Measurements from ENCODE around the gene SLC37A1.
"Not testable (repeated sequence)": the region's sequence is repeated elsewhere in the genome, so short reads cannot be mapped to it uniquely, and the experiment has no call there.

The SLC37A1 gene

DNA sequence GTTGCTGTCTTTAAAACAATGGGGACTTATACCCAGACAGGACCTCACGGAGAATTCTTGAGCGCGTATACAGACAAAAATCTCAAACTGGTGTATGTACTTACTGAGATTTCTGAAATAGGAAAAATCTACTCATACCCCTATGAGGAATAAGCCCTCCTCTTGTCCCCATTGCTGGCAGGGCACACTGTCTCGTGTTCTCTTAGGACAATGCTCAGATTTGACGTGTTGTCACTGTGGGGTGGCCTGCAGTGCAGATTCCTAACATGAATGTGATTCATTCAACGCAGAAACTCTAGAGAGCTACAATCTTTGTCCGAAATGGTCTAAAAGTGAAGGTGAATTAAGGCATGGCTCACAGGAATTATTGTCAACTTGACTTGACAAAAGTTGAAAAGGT, 108.6 kb downstream of the SLC37A1 start:
- no peak for DNase-seq

DNA sequence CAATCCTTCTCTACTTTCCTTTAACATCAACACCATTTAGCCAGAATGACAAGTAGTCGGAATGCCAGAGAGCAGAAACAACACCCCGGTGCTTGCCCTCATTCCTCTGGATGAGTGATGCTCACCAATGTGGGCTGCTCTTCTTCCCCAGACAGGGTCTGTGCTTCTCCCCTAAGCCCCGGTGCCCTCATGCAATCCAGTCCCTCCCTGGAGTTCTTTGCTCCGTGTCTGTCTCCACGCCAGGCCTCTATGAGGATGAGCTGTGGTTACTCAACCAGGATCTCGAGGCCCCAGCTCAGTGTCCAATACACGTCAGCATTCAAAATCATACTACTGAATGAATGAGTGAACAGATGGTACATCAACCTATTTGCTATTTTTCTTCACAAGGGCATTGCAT, 110.0 kb downstream of the SLC37A1 start:
- DNase-seq, result peak; percentile 35

DNA sequence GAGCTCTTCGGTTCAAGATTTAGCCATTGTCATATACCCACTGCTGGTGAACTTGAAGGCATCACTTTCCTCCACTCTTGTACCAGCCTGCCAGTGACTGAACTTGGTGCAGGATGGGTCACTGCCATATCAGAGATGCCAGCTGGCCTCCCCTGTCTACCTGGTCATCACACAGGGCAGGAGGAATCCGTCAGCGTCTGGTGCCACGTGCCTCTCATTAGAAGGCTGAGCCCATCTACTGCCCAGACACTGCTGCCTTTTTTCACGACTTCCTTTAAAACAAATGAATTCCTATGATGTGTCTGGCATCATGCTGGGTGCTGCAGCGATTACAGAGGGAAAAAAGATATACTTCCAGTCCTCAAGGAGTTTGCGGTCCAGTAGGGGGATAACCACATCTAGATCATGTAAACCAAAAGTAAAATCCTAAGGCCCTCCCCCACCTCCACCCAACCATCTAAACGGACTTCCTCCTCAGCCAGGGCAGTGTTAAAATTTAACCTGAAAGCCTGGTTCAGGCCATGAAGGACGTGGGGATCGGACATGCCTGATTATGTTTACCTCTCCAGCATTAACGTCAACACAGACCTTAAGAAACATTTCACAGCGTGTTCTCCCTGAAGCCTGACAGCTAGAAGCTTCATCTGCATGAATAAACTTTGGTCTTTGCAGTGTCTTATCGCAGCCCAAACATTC, 110.6 kb downstream of the SLC37A1 start:
- peak; percentile 32 for DNase-seq

DNA sequence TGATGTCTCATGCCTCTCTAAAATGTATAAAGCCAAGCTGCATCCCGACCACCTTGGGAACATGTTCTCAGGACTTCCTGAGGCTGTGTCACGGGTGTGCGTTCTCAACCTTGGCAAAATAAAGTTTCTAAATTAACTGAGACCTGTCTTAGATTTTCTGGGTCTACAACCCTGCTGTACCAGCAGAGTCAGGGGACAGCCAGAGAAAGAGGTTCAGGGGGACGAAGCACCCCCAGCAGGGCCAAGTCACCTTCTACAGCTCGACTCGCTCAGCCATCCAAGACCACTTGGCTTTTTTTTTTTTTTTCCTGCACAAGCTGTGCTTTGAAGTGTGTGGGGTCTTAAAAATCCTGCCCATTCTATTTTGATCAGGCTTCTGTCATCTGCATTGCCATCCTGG, 111.3 kb downstream of the SLC37A1 start:
- no peak for DNase-seq

DNA sequence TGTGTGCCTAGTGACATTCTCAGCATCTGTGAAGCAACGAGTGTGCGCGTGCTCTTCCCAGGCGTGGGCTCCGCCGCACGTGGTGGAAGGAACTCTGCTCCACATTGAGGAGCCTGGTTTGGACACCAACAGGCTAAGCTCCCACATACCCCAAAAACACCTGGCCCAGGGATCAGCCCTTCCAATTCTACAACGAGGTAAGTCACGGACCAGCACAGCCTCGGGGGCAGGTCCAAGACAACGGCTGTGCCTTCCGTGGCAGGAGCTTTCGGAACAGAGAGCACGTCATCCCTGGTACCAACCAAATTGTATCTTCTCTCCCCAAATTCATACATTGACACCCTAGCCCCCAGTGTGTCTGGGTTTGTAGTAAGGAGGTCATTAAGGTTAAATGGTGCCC, 112.5 kb downstream of the SLC37A1 start:
- DNase-seq, result peak; percentile 37

DNA sequence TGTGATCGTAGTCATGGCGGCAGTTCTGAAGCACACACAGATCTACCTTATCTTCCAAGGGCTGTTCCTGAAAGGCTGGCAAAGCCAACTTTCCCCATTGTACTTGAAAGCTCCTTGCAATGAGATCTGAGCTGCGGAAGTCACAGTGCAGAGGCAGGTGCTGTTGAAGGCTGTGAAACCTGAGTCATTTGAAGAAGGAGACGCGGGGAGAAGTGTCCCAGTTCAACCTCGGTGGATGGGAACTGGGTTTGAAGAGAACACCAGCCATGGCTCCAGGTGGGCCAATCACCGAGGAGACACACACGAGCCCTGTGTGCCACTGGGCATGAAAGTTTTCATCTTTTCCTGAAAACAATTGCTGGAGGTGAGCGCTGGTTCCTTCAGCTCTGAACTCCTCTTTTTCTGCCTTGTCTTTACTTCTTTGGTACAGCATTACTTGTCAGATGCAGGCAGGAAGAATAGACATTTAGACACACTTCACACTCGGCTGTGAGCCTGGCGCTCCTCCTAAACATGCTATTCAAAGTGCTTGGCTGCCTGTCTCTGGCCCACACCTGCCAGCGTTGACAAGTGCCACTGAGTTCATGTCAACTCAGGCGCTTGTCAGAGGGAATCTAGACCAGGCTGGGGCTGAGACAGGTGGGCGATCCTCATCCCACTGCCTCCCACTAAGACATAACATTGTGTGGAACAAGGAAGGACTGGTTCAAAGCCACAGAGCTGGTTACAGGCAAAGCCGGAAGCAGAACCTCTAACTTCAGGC, 114.1 kb downstream of the SLC37A1 start:
- peak; percentile 30 for DNase-seq

DNA sequence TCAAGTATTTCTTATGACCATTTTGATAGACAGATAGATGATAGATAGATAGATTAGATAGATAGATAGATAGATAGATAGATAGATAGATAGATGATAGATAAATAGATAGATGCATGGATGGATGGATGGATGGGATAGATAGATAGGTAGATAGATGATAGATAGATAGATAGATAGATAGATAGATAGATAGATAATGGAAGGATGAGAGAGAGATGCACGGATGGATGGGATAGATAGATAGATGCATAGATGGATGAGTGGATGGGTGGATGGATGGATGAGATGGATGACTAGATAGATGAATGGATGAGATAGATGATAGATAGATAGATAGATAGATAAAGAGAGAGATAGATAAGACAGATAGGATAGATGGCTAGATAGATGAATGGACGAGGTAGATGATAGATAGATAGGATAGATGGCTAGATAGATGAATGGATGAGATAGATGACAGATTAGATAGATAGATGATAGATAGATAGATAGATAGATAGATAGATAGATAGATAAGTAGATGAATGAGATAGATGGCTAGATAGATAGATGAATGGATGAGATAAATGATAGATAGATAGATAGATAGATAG, 114.9 kb downstream of the SLC37A1 start:
- not testable (repeated sequence) for DNase-seq

DNA sequence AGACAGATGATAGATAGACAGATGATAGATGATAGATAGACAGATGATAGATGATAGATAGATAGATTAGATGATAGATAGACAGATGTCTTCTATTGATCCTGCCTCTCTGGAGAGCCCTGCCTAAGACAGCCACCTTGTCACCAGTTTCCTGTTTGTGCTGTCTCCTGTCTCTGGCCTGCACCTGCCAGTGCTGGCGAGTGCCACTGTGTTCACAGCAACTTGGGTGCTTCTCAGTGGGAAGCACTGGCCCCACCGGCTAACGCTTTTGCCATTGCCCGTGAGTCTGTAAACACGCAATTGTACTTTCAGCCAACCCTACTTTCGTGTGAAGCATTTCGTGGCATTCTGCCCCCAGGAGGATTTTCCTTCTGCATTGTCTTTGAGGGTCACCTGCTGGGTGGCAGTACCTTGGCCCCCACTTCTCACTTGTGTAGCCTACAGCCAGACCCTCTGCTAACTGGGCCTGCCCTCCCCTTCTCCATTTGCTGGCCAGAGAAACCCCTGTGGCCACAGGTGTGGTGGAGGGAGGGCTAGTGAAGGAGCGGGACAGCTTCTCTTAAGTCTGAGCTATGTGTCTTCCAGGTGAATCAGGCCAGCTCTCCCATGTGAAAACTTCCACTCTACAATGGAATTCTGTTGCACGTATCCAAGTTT, 116.4 kb downstream of the SLC37A1 start:
- DNase-seq, result peak; percentile 32

DNA sequence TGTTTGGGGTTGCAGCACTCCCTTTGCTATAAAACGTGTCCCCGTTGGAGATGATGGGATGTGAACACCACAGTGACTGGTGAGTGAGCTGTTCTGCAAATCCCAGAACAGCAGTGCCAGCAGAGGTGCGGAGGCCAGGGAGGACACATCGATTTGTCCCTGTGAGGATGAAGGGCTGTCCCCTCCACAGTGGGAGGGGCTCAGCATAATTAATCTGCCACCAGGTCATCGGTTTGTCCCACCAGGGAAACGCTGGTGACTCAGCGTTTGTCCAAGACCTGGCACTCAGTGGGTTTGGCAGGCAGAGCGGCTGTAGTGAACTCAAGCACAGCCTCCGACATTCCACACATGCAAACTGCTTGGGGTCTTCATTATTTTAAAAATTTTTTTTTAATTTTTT, 117.0 kb downstream of the SLC37A1 start:
- DNase-seq, result peak; percentile 45

All from islet precursor cell (in vitro differentiated cells).